ENCODE measurements around the gene VSNL1.

- no peak for TF ChIP-seq GATA2 (IDR thresholded peaks at IDR 0.05; ENCODE audit: low read depth, low read length)
- no peak for TF ChIP-seq GATA3 (IDR thresholded peaks at IDR 0.05; ENCODE audit: low read depth, low read length)
These were observed 33.3 kb downstream of the VSNL1 start for GRCh38 chr2:17573804-17574175.

Data from SH-SY5Y (cell line).